Omental fat pad (tissue), 4 donors: ENCODE measurements around the gene MICAL2. TPM values are rescaled to one million over a fixed set of nuclear protein-coding genes. Genes with fewer than 3 reads are reported as not detected.

Source experiments
- ATAC-seq: fragments of 150-250 bp; one replicate; pipeline ENCODE4 v1.9.1; 2016; ENCODE audit warnings: mild to moderate bottlenecking, moderate library complexity; ENCODE audit not compliant: low FRiP score
- DNase-seq: peaks from one replicate; pipeline ENCODE4 v3.0.0-alpha.2; 2019; ENCODE audit warnings: low spot score
- CTCF ChIP-seq, 3 donors: fragments of 450-650 bp; IDR thresholded peaks; one replicate each; pipeline ENCODE4 v1.5.1; 2016 to 2017; ENCODE audit warnings: antibody characterized with exemption in 3 of 3, mild to moderate bottlenecking in 3 of 3, moderate library complexity in 2 of 3
- total RNA-seq, 4 donors: library from RNA; depleted of rRNA; stranded (reverse); fragments of >200 nt; gene quantifications; one replicate each; pipeline ENCODE4 v1.1.0, GENCODE V29; 2016

Gene MICAL2
- total RNA-seq, 4 donors from 2014 or later, result 34.3 to 143 (median 57.0) TPM

GRCh38 chr11:12261551-12261950 is 151.2 kb downstream of the MICAL2 start:
- ATAC-seq, result no peak
- DNase-seq, result no peak
- no peak for TF ChIP-seq CTCF (IDR thresholded peaks at IDR 0.05)

- DNase-seq, result no peak
- ATAC-seq, result peak; percentile 62
- no peak for TF ChIP-seq CTCF (IDR thresholded peaks at IDR 0.05)
Measured at GRCh38 chr11:12263141-12263693, 152.8 kb downstream of the MICAL2 start.

DNA sequence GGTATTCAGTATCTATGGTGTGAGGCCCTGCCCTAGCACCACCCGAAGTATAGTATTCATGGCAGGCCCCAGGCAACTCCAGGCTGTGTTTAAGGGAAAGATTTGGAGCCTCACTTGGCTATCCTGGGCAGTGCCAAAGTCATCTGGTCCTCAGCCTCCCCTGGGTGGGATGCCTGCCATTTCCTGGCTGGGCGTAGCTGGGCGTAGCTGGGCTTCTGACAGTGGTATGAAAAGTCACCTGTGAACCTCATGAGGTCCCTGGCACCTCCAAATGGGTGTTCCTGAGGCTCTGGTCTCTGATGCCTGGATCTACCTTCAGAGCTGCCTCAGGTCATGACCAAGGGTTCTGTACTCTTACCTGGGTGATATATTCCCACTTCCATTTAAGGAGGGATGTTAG is 154.0 kb downstream of the MICAL2 start:
- no peak for TF ChIP-seq CTCF (IDR thresholded peaks at IDR 0.05)

GRCh38 chr11:12266132-12266531 is 155.7 kb downstream of the MICAL2 start:
- no peak for ATAC-seq
- TF ChIP-seq CTCF (IDR thresholded peaks at IDR 0.05), result no peak
- no peak for DNase-seq

More for the DNA sequence above, 154.0 kb downstream of the MICAL2 start:
- no peak for DNase-seq
- no peak for ATAC-seq

- TF ChIP-seq CTCF (IDR thresholded peaks at IDR 0.05), result no peak
- DNase-seq (no peak), ATAC-seq (no peak)
Measured at GRCh38 chr11:12266943-12267342, 156.6 kb downstream of the MICAL2 start.

DNA sequence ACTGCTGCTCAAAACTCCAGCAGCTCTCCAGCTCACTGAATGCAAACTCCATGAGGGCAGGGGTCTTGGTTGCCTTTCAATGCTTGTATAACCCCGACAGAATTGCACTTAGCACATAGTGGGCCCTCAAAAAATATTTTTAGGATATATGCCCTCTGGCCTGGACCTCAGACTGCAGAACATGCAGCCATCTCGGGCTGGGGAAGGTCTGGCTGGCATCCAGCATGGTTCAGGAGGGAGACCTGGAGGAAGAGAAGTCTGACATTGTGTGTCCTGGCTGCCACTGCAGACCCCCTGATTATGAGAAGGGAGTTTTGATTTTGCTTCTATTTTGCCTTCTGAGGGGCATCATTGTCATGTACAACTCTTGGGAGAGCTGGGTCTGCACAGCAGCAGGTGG is 157.5 kb downstream of the MICAL2 start:
- TF ChIP-seq CTCF (IDR thresholded peaks at IDR 0.05), result no peak
- DNase-seq (no peak), ATAC-seq (no peak)

DNA sequence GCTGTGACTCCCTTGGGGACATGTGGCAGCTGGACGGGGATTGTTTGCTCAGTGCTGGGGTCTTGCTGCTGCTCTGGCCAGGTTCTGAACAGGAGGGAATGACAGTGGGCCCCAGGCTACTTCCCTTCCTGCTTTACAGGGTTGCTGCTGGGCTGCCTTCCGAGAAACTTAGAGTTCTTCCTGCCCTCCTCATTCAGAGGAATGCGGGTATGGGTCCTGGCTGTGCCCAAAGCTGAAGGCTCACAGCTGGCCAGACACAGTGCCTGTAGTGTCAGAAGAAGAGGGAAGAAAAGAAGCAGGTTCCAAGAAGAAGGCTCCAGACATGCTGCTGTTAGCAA is 158.7 kb downstream of the MICAL2 start:
- ATAC-seq, result no peak
- DNase-seq, result no peak
- no peak for TF ChIP-seq CTCF (IDR thresholded peaks at IDR 0.05)
